K562 (cell line): ENCODE results near the gene ZNF557. TPM values are rescaled to one million over a fixed set of nuclear protein-coding genes. Genes with fewer than 3 reads are reported as not detected.

Source experiments
- BRCA1 ChIP-seq, 2 experiments: fragments of 450-650 bp in 1 of 2; sonication (generic) in 1 of 2; formaldehyde crosslinking in 1 of 2; IDR thresholded peaks; 2 replicates each; pipeline versions ENCODE4 v1.5.0 to v1.6.1; 2017 to 2020; ENCODE audit warnings: mild to moderate bottlenecking in 1 of 2, missing genetic modification reagents in 1 of 2
- CC2D1A ChIP-seq: fragments of 450-650 bp; IDR thresholded peaks from 2 replicates; pipeline ENCODE4 v1.6.1; 2017; ENCODE audit warnings: mild to moderate bottlenecking
- GABPB2 ChIP-seq: fragments of 250-450 bp; sonication (Bioruptor Pico); conservative IDR thresholded peaks from 2 replicates; pipeline ENCODE4 v1.5.1; 2021; ENCODE audit warnings: mild to moderate bottlenecking
- ID3 ChIP-seq, 2 experiments: fragments of 250-450 bp in 1 of 2; fragments of 450-650 bp in 1 of 2; sonication (Bioruptor Pico) in 1 of 2; IDR thresholded peaks; 2 replicates each; pipeline versions ENCODE4 v1.6.1 to v1.8.0; 2016 to 2021; ENCODE audit warnings: mild to moderate bottlenecking in 2 of 2, moderate library complexity in 2 of 2, missing compliant biosample characterization in 1 of 2, missing genetic modification characterization in 1 of 2
- KLF16 ChIP-seq: IDR thresholded peaks from 2 replicates; pipeline ENCODE4 v1.6.1; 2016; ENCODE audit warnings: antibody characterized with exemption
- L3MBTL2 ChIP-seq: fragments of 450-650 bp; IDR thresholded peaks from 2 replicates; pipeline ENCODE4 v1.6.1; 2016; ENCODE audit warnings: mild to moderate bottlenecking, moderate library complexity
- MBD2 ChIP-seq: sonication (generic); IDR thresholded peaks from 2 replicates; pipeline ENCODE4 v1.6.1; 2016; ENCODE audit warnings: low read depth, borderline replicate concordance
- PBX2 ChIP-seq, 2 experiments: IDR thresholded peaks in 1 of 2; conservative IDR thresholded peaks in 1 of 2; 2 replicates each; pipeline ENCODE4 v1.6.1; 2016; ENCODE audit warnings: low read depth in 2 of 2, mild to moderate bottlenecking in 1 of 2, missing compliant biosample characterization in 1 of 2, missing genetic modification characterization in 1 of 2, moderate library complexity in 1 of 2
- RB1 ChIP-seq: fragments of 450-650 bp; IDR thresholded peaks from 2 replicates; pipeline ENCODE4 v1.6.1; 2017; ENCODE audit warnings: low read depth, mild to moderate bottlenecking
- RBBP5 ChIP-seq: fragments of 200-600 bp; sonication (generic); IDR thresholded peaks from 2 replicates; pipeline ENCODE4 v1.6.1; 2012; ENCODE audit warnings: borderline replicate concordance, mild to moderate bottlenecking, low read length, control low read depth, inconsistent platforms; ENCODE audit not compliant: insufficient read depth, poor library complexity, severe bottlenecking
- SRSF9 ChIP-seq: fragments of 200-400 bp; formaldehyde crosslinking; IDR thresholded peaks from 2 replicates; pipeline ENCODE4 v1.6.1; 2017; ENCODE audit warnings: low read depth, low read length, borderline replicate concordance
- ZNF197 ChIP-seq: fragments of 200-800 bp; sonication (Bioruptor generic); IDR thresholded peaks from 2 replicates; pipeline ENCODE4 v1.6.1; 2016; ENCODE audit warnings: low read depth, missing genetic modification characterization, missing compliant biosample characterization
- ZNF431 ChIP-seq: sonication (generic); formaldehyde crosslinking; IDR thresholded peaks from 2 replicates; pipeline ENCODE4 v1.8.0; 2022; ENCODE audit warnings: mild to moderate bottlenecking, missing genetic modification reagents
- polyA plus RNA-seq, 8 experiments: library from polyadenylated mRNA; depleted of rRNA in 4 of 8; stranded (reverse) in 5 of 8; unstranded in 3 of 8; fragments of >200 nt; fragmentation: Nextera tagmentation in 2 of 8; fragmentation: Illumina TruSeq in 1 of 8; extraction: Ambion mirVana in 2 of 8; extraction: Trizol in 1 of 8; gene quantifications; 2 replicates each; pipeline versions ENCODE4 v1.2.1 to v1.2.3, GENCODE V29; 2011 to 2014; ENCODE audit warnings: inconsistent platforms in 1 of 8, missing spikeins in 1 of 8
- total RNA-seq, 7 experiments: library from RNA; depleted of rRNA in 6 of 7; stranded (reverse); fragments of >200 nt in 6 of 7; fragmentation: Illumina TruSeq in 2 of 7; extraction: Trizol in 2 of 7; gene quantifications; 2 replicates each; pipeline versions ENCODE4 v1.2.1 to v1.2.3, GENCODE V29; 2011 to 2021; ENCODE audit warnings: low replicate concordance in 1 of 7
- TF ChIP-seq, protein P1 (sequence below): sonication (generic); formaldehyde crosslinking; IDR thresholded peaks from 2 replicates; pipeline ENCODE4 v1.8.1; 2023; ENCODE audit warnings: mild to moderate bottlenecking, missing genetic modification reagents
- TF ChIP-seq, protein P2 (sequence below): fragments of 450-650 bp; formaldehyde crosslinking; IDR thresholded peaks from 2 replicates; pipeline ENCODE4 v1.4.0; 2022; ENCODE audit warnings: mild to moderate bottlenecking, moderate library complexity
- TF ChIP-seq, protein P3 (sequence below): fragments of 450-650 bp; formaldehyde crosslinking; IDR thresholded peaks from 2 replicates; pipeline ENCODE4 v1.4.0; 2022; ENCODE audit warnings: missing genetic modification characterization
- TF ChIP-seq, protein P4 (sequence below): sonication (generic); formaldehyde crosslinking; IDR thresholded peaks from 2 replicates; pipeline ENCODE4 v1.8.1; 2023; ENCODE audit warnings: mild to moderate bottlenecking, missing genetic modification reagents

The ZNF557 gene
- total and polyA plus RNA-seq, 9 of the 15 experiments (the other 6 are each of a cell fraction or from before 2014, with no cell fraction given), result 2.2 to 6.6 (median 4.4) TPM

GRCh38 chr19:7069042-7069903 lies at the start of gene ZNF557 (continued):
- TF ChIP-seq, protein P1, sequence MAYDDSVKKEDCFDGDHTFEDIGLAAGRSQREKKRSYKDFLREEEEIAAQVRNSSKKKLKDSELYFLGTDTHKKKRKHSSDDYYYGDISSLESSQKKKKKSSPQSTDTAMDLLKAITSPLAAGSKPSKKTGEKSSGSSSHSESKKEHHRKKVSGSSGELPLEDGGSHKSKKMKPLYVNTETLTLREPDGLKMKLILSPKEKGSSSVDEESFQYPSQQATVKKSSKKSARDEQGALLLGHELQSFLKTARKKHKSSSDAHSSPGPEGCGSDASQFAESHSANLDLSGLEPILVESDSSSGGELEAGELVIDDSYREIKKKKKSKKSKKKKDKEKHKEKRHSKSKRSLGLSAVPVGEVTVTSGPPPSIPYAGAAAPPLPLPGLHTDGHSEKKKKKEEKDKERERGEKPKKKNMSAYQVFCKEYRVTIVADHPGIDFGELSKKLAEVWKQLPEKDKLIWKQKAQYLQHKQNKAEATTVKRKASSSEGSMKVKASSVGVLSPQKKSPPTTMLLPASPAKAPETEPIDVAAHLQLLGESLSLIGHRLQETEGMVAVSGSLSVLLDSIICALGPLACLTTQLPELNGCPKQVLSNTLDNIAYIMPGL (CRISPR knock-in tag), result no peak
- TF ChIP-seq GABPB2 (no peak), ID3 (CRISPR knock-in tag; IDR thresholded peaks at IDR 0.05) (no peak), ID3 (tag; IDR thresholded peaks at IDR 0.05) (no peak), SRSF9 (no peak), RBBP5 (peak; percentile 95), KLF16 (no peak), ZNF197 (CRISPR knock-in tag) (no peak), MBD2 (peak; percentile 23; the same call in 1 of the 2 replicates), RB1 (peak; percentile 42; the same call in 1 of the 2 replicates), BRCA1 (IDR thresholded peaks at IDR 0.05) (no peak), BRCA1 (CRISPR knock-in tag; IDR thresholded peaks at IDR 0.05) (no peak), PBX2 (CRISPR knock-in tag; IDR thresholded peaks at IDR 0.05; ENCODE audit: low read depth) (no peak), PBX2 (tag; conservative IDR thresholded peaks at IDR 0.05; ENCODE audit: low read depth) (peak; percentile 53; the same call in 1 of the 2 replicates), CC2D1A (no peak), ZNF431 (no peak), L3MBTL2 (0 out of 2 replicates have a peak, but pooled peaks have one; percentile 32)
- TF ChIP-seq, protein P2, sequence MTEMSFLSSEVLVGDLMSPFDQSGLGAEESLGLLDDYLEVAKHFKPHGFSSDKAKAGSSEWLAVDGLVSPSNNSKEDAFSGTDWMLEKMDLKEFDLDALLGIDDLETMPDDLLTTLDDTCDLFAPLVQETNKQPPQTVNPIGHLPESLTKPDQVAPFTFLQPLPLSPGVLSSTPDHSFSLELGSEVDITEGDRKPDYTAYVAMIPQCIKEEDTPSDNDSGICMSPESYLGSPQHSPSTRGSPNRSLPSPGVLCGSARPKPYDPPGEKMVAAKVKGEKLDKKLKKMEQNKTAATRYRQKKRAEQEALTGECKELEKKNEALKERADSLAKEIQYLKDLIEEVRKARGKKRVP (CRISPR knock-in tag), result no peak
- TF ChIP-seq, protein P3, sequence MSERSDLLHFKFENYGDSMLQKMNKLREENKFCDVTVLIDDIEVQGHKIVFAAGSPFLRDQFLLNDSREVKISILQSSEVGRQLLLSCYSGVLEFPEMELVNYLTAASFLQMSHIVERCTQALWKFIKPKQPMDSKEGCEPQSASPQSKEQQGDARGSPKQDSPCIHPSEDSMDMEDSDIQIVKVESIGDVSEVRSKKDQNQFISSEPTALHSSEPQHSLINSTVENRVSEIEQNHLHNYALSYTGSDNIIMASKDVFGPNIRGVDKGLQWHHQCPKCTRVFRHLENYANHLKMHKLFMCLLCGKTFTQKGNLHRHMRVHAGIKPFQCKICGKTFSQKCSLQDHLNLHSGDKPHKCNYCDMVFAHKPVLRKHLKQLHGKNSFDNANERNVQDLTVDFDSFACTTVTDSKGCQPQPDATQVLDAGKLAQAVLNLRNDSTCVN (CRISPR knock-in tag), result no peak
- TF ChIP-seq, protein P4, sequence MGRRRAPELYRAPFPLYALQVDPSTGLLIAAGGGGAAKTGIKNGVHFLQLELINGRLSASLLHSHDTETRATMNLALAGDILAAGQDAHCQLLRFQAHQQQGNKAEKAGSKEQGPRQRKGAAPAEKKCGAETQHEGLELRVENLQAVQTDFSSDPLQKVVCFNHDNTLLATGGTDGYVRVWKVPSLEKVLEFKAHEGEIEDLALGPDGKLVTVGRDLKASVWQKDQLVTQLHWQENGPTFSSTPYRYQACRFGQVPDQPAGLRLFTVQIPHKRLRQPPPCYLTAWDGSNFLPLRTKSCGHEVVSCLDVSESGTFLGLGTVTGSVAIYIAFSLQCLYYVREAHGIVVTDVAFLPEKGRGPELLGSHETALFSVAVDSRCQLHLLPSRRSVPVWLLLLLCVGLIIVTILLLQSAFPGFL (CRISPR knock-in tag), result no peak
